ENCODE data around the gene ORM1. TPM values are rescaled to one million over a fixed set of nuclear protein-coding genes. Genes with fewer than 3 reads are reported as not detected.
A peak's percentile ranks its signal among the peaks of the same experiment; 100 is the strongest.

The ORM1 gene
- total and polyA plus RNA-seq, 12 donors = 2.9 to 26.0 (median 5.1) TPM; not detected in 1

DNA sequence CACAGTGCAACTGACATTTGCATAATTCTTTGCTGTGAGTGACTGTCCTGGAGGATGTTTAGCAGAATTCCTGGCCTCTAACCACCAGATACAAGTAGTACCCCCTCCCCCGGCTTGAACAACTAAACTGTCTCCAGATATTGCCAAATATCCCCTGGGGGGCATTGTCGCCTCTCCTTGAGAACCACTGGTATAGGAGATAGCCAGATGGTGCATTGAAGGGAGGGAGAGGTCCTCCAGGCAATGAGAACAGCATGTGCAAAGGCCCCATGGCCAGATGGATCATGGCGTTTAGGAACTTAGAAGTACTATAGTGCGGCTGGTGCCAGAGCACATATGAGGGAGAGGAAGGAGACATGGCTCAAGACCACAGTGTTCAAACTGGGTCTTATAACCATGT lies 18.9 kb upstream of the ORM1 start:
- intact Hi-C loops (cut with DNase I) = no loop called here
- no peaks in the 10 kb centered on the region for H3K4me1 ChIP-seq (replicated peaks in 1 of 2)
- no peaks in the 10 kb centered on the region for H3K27me3 ChIP-seq
- peak in 4 of 7 donors; percentile 6 to 24 (median 7) for DNase-seq
- TF ChIP-seq POLR2A (IDR thresholded peaks at IDR 0.05) = no peak
- TF ChIP-seq, protein P1, sequence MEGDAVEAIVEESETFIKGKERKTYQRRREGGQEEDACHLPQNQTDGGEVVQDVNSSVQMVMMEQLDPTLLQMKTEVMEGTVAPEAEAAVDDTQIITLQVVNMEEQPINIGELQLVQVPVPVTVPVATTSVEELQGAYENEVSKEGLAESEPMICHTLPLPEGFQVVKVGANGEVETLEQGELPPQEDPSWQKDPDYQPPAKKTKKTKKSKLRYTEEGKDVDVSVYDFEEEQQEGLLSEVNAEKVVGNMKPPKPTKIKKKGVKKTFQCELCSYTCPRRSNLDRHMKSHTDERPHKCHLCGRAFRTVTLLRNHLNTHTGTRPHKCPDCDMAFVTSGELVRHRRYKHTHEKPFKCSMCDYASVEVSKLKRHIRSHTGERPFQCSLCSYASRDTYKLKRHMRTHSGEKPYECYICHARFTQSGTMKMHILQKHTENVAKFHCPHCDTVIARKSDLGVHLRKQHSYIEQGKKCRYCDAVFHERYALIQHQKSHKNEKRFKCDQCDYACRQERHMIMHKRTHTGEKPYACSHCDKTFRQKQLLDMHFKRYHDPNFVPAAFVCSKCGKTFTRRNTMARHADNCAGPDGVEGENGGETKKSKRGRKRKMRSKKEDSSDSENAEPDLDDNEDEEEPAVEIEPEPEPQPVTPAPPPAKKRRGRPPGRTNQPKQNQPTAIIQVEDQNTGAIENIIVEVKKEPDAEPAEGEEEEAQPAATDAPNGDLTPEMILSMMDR (IDR thresholded peaks at IDR 0.05) = no peak
- no peak overlapping the region for H3K27ac ChIP-seq
- WGBS, 4 donors = 91 to 96% (median 93%) methylated on average over 4 of the region's 4 CpGs
- peaks cover 0 to 6% of the 10 kb centered on the region in 2 donors for H3K36me3 ChIP-seq (replicated peaks in 1 of 2)
- no peak overlapping the region for H3K4me3 ChIP-seq
- no peaks in the 10 kb centered on the region for H3K9me3 ChIP-seq (replicated peaks in 1 of 3)

DNA sequence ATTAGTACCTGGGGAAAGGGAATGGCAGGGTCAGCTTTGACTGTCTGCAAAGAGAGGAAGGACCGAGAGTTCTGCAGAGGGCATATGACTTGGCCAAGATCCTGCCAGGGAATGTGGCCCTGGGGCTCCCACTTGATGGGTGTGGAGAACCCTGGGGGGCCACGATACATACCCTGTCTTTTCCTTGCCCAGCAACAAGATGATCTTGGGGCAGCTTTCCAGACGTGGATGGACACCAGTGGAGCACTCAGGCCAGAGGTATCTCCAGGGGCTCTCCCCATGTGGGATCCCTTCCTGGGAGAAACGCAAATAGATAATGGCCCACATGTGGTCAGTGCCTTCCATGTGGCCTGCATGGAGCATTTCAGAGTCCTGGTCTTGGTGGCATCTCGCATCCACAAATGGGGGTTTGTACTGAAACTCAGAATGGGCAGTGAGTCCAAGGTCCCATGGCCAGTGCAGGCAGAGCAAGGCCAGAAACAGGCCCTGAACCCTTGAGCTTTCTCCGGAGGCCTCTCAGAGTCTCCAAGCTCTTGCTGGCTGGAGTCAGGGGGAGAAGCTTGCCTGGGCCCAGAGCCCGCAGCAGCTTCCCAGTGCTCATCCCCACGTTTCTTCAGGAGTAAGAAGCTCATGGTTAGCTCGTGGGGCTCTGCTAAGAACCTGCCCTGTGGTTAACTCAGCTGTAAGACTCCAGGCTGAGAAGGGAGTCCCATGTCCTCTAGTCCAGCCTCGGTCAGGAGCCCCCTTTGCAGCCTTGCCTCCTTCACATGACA lies 18.3 kb upstream of the ORM1 start:
- Histone ChIP-seq H3K27ac (no peak overlapping the region), H3K9me3 (replicated peaks in 1 of 3) (no peaks in the 10 kb centered on the region), H3K27me3 (no peaks in the 10 kb centered on the region), H3K4me1 (replicated peaks in 1 of 2) (no peaks in the 10 kb centered on the region), H3K4me3 (no peak overlapping the region), H3K36me3 (replicated peaks in 1 of 2) (peaks cover 0 to 9% of the 10 kb centered on the region in 2 donors)
- peak in 5 of 7 donors; percentile 4 to 39 (median 11) for DNase-seq
- intact Hi-C loops (cut with DNase I) = no loop called here
- TF ChIP-seq, protein P1 (IDR thresholded peaks at IDR 0.05) = no peak
- no peak for TF ChIP-seq POLR2A (IDR thresholded peaks at IDR 0.05)
- WGBS, 4 donors = 83 to 87% (median 86%) methylated on average over 9 to 10 of the region's 10 CpGs

DNA sequence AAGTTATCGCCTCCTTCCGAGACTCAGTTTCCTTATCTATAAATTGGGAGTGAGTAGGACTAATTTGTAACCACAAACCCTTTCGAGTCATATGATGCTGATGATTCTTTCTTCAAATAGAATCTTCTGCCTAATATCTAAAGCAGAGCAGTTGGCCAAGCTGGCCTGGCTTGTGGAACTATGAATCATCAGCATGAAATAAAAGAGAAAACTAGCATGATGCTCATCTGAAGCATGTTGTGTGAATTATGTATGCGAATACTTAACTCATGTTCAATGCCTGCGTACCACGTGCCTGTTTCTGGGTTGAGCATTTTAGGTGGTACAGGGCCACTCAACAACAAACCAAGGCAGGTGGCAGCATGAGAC lies 15.0 kb upstream of the ORM1 start:
- 83 to 94% (median 88%) methylated on average over 6 of the region's 6 CpGs for WGBS, 4 donors
- Histone ChIP-seq H3K27me3 (no peaks in the 10 kb centered on the region), H3K4me3 (no peak overlapping the region), H3K36me3 (replicated peaks in 1 of 2) (peaks cover 0 to 5% of the 10 kb centered on the region in 2 donors), H3K4me1 (replicated peaks in 1 of 2) (no peaks in the 10 kb centered on the region), H3K27ac (no peak overlapping the region), H3K9me3 (replicated peaks in 1 of 3) (no peaks in the 10 kb centered on the region)
- peak in 3 of 7 donors; percentile 1 to 10 (median 8) for DNase-seq
- TF ChIP-seq POLR2A (IDR thresholded peaks at IDR 0.05) = no peak
- TF ChIP-seq, protein P1 (IDR thresholded peaks at IDR 0.05) = no peak
- intact Hi-C loops (cut with DNase I) = no loop called here

DNA sequence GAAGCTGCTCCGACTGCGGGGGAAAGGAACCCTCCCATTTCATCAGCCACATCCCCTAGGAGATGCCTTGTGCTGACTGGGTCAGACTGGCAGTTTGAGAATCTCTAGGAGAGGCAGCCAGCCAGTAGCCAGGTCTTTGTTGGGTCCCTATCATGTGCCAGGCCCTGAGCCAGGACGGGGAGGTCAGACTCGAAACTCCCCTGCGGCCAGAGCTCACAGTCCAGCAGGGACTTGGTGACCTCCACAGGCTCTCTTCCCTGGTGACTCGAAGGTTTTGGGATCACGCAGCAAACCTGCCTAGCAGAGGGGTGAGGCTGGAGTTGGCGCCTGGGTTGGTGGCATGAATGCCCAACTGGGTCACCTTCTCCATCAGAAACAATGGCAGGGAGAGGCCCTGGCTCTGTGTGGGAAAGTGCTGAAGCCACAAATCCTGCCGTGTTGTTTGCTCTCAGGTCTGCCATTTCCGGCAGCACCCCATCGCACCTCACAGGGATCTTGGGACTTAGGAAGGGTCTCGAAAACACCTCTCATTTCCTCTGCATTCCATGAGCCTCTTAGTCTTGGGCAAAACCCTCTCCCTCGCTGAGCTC lies 14.4 kb upstream of the ORM1 start:
- H3K4me1 ChIP-seq (replicated peaks in 1 of 2) = no peaks in the 10 kb centered on the region
- peak in 5 of 7 donors; percentile 5 to 40 (median 9) for DNase-seq
- no peaks in the 10 kb centered on the region for H3K9me3 ChIP-seq (replicated peaks in 1 of 3)
- H3K36me3 ChIP-seq (replicated peaks in 1 of 2) = peaks cover 0 to 5% of the 10 kb centered on the region in 2 donors
- no peaks in the 10 kb centered on the region for H3K27me3 ChIP-seq
- TF ChIP-seq, protein P1 (IDR thresholded peaks at IDR 0.05) = no peak
- TF ChIP-seq POLR2A (IDR thresholded peaks at IDR 0.05) = no peak
- no peak overlapping the region for H3K4me3 ChIP-seq
- intact Hi-C loops (cut with DNase I) = no loop called here
- no peak overlapping the region for H3K27ac ChIP-seq
- WGBS, 4 donors = 85 to 95% (median 94%) methylated on average over 8 to 13 of the region's 13 CpGs

Data from adrenal gland (tissue), 12 donors.